DOHH2 (cell line): ENCODE results near the gene RASIP1.

Experiments used
- H3F3A ChIP-seq: fragments of 200-600 bp; sonication (generic), shearing (Covaris generic); 2 replicates; pipeline ENCODE4 v1.6.0; 2016; ENCODE audit warnings: antibody characterized with exemption, mild to moderate bottlenecking; ENCODE audit not compliant: control insufficient read depth, insufficient read depth
- H3K27ac ChIP-seq: fragments of 200-600 bp; sonication (generic); 2 replicates; pipeline ENCODE4 v1.5.1; 2014; ENCODE audit warnings: low read depth, mild to moderate bottlenecking, low read length, moderate library complexity
- H3K27me3 ChIP-seq: fragments of 200-600 bp; sonication (generic); 2 replicates; pipeline ENCODE4 v1.6.1; 2014; ENCODE audit warnings: mild to moderate bottlenecking, low read length, mixed read lengths; ENCODE audit not compliant: control insufficient read depth
- H3K36me3 ChIP-seq: fragments of 200-600 bp; sonication (generic); 2 replicates; pipeline ENCODE4 v1.6.1; 2014; ENCODE audit warnings: mild to moderate bottlenecking, low read length, moderate library complexity, mixed read lengths; ENCODE audit not compliant: control insufficient read depth
- H3K4me1 ChIP-seq: fragments of 200-600 bp; sonication (generic); 2 replicates; pipeline ENCODE4 v1.6.1; 2014; ENCODE audit warnings: mild to moderate bottlenecking, low read length, mixed read lengths; ENCODE audit not compliant: control insufficient read depth
- H3K4me2 ChIP-seq: fragments of 200-600 bp; sonication (generic); 2 replicates; pipeline ENCODE4 v1.6.0; 2014; ENCODE audit warnings: mild to moderate bottlenecking, low read length, moderate library complexity
- H3K4me3 ChIP-seq: fragments of 200-600 bp; sonication (generic); 2 replicates; pipeline ENCODE4 v1.5.1; 2014; ENCODE audit warnings: mild to moderate bottlenecking, low read length, mixed read lengths
- H3K79me2 ChIP-seq: fragments of 200-600 bp; sonication (generic); 2 replicates; pipeline ENCODE4 v1.6.1; 2014; ENCODE audit warnings: mild to moderate bottlenecking, low read length, mixed read lengths; ENCODE audit not compliant: control insufficient read depth
- H3K9me2 ChIP-seq: fragments of 200-600 bp; sonication (generic); replicated peaks from 2 replicates; pipeline ENCODE4 v1.6.1; 2014; ENCODE audit warnings: mild to moderate bottlenecking, low read length, mixed read lengths; ENCODE audit not compliant: control insufficient read depth
- H3K9me3 ChIP-seq: fragments of 200-600 bp; sonication (generic); 2 replicates; pipeline ENCODE4 v1.6.1; 2014; ENCODE audit warnings: antibody characterized with exemption, low read length, mixed read lengths; ENCODE audit not compliant: control insufficient read depth, insufficient read depth
- H4K20me1 ChIP-seq: fragments of 200-600 bp; sonication (generic); 2 replicates; pipeline ENCODE4 v1.6.0; 2014; ENCODE audit warnings: low read depth, mild to moderate bottlenecking, antibody characterized with exemption, low read length, moderate library complexity; ENCODE audit not compliant: control insufficient read depth, insufficient read depth
- EZH2phosphoT487 ChIP-seq: fragments of 200-600 bp; sonication (generic); IDR thresholded peaks from 2 replicates; pipeline ENCODE4 v1.6.1; 2017; ENCODE audit warnings: borderline replicate concordance, mild to moderate bottlenecking, antibody characterized with exemption, low read length, moderate library complexity, mixed read lengths
- TF ChIP-seq, protein P1 (sequence below): fragments of 200-600 bp; sonication (generic); IDR thresholded peaks from one replicate; pipeline ENCODE4 v1.5.1; 2014; ENCODE audit warnings: antibody characterized with exemption, mild to moderate bottlenecking, low read depth, low read length; ENCODE audit not compliant: poor library complexity, severe bottlenecking

RASIP1 gene

DNA sequence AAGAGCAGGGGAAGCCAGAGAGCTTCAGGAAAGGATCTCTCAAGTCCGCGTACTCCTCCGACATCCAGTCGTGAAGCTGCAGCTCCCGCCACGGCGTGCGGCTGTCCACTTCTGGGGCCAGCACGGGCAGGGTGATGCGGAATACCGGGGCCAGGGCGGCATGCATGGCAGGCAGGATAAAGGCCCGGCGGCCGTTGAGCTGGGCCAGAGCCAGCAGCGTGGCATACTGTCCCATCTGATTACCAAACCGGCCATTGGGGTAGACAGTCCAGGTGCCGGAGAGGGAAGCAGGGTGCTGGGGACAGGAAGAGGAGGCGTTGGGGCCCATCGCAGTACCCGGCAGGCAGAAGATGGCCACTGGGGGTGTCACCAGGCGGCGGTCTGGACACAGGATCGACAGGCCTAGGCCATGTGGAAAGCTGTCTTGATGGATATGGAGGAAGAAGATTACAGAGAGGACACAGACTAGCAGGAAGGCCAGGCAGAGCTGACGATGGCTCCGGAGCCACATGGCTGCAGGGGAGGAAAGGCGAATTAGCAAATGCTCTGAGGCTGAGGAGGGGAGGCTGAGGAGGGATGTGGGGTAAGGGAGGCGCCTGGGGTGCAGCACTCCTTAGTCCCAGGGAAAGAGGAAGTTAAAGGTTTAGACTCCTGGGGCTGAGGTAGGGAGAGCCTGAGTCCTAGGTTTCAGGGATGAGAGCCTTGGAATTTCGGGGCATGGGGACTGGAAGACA, 10.5 kb upstream of the RASIP1 start:
- no peak for TF ChIP-seq EZH2phosphoT487
- TF ChIP-seq, protein P1, sequence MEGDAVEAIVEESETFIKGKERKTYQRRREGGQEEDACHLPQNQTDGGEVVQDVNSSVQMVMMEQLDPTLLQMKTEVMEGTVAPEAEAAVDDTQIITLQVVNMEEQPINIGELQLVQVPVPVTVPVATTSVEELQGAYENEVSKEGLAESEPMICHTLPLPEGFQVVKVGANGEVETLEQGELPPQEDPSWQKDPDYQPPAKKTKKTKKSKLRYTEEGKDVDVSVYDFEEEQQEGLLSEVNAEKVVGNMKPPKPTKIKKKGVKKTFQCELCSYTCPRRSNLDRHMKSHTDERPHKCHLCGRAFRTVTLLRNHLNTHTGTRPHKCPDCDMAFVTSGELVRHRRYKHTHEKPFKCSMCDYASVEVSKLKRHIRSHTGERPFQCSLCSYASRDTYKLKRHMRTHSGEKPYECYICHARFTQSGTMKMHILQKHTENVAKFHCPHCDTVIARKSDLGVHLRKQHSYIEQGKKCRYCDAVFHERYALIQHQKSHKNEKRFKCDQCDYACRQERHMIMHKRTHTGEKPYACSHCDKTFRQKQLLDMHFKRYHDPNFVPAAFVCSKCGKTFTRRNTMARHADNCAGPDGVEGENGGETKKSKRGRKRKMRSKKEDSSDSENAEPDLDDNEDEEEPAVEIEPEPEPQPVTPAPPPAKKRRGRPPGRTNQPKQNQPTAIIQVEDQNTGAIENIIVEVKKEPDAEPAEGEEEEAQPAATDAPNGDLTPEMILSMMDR, result no peak
- no peaks in the 10 kb centered on the region for H3K9me3 ChIP-seq

DNA sequence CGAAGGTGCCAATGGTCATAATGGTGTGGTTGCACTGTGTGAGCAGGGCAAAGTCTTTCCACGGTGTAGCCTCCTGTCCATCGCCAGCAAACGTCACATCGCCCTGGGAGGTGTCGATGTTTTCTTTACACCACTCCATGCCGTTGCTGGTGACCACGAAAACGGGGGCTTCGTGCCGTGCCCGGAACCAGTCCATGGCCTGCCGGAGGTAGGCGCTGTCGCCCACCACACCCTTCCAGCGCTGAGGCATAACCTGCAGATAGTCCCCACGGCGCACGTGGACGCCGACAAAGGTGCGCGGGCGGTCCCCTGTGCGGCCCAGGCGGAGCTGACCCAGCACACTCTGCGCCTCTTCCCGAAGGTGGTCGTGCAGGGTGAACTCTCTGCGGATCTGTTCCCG, 9.9 kb upstream of the RASIP1 start:
- Histone ChIP-seq H3F3A (0 out of 2 replicates have a peak, but pooled peaks cover 2% of the 10 kb centered on the region), H3K36me3 (no peaks in the 10 kb centered on the region), H3K4me3 (no peak overlapping the region), H3K4me1 (peaks cover 25% of the 10 kb centered on the region), H3K79me2 (no peaks in the 10 kb centered on the region), H3K9me3 (no peaks in the 10 kb centered on the region), H3K4me2 (no peak overlapping the region), H4K20me1 (no peaks in the 10 kb centered on the region), H3K9me2 (no peaks in the 10 kb centered on the region), H3K27ac (no peak overlapping the region), H3K27me3 (peaks cover 12% of the 10 kb centered on the region)
- TF ChIP-seq, protein P1, result no peak
- no peak for TF ChIP-seq EZH2phosphoT487

More for the DNA sequence above, 10.5 kb upstream of the RASIP1 start:
- H4K20me1 ChIP-seq, result no peaks in the 10 kb centered on the region
- H3K4me2 ChIP-seq, result no peak overlapping the region
- H3K4me3 ChIP-seq, result no peak overlapping the region
- H3K36me3 ChIP-seq, result no peaks in the 10 kb centered on the region
- no peaks in the 10 kb centered on the region for H3K79me2 ChIP-seq
- 0 out of 2 replicates have a peak, but pooled peaks cover 2% of the 10 kb centered on the region for H3F3A ChIP-seq
- H3K9me2 ChIP-seq, result no peaks in the 10 kb centered on the region
- H3K4me1 ChIP-seq, result peaks cover 25% of the 10 kb centered on the region
- H3K27ac ChIP-seq, result no peak overlapping the region
- H3K27me3 ChIP-seq, result peaks cover 13% of the 10 kb centered on the region

DNA sequence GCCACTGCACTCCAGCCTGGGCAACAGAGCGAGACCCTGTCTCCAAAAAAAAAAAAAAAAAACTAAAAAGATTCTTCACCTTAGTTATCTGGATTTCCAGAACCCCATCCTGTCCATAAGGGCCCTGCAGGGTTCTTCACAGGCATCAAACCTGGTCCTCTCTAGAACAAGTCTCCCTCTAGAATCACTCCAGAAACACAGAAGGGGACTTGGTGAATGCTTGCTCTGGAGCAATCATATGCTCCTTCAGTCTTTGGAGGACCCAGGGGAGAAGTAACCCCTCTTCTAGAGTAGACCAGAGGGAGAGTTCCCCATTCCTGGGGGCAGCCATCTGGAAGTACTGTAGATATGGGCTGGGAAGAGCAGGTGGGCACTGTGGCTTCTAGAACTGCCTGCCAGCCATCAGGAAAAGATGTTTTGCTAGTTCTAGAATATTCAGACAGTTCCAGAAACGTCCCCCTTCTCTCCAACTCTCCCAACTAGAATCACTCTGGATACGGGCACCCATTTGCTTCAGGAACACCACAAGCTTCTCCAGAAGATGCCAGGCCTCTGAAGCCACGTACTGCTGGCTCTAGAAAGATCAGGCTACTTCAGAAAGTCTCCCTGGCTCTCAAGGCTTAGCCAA, 9.3 kb upstream of the RASIP1 start:
- H3K9me3 ChIP-seq, result no peaks in the 10 kb centered on the region
- H3K27me3 ChIP-seq, result peaks cover 11% of the 10 kb centered on the region
- no peak overlapping the region for H3K4me2 ChIP-seq
- H3K4me3 ChIP-seq, result no peak overlapping the region
- no peak overlapping the region for H3K27ac ChIP-seq
- no peak for TF ChIP-seq EZH2phosphoT487
- TF ChIP-seq, protein P1, result no peak
- H3K36me3 ChIP-seq, result no peaks in the 10 kb centered on the region
- H3K4me1 ChIP-seq, result peaks cover 25% of the 10 kb centered on the region
- no peaks in the 10 kb centered on the region for H3K79me2 ChIP-seq
- no peaks in the 10 kb centered on the region for H3K9me2 ChIP-seq
- H3F3A ChIP-seq, result 0 out of 2 replicates have a peak, but pooled peaks cover 2% of the 10 kb centered on the region
- H4K20me1 ChIP-seq, result no peaks in the 10 kb centered on the region
